ENCODE measurements around the gene NBR1.
A peak's percentile ranks its signal among the peaks of the same experiment; 100 is the strongest.

The NBR1 gene

GRCh38 chr17:43169561-43170139 lies 1.4 kb upstream of the NBR1 start:
- H3K36me3 ChIP-seq (ENCODE audit: control insufficient read depth, low read length), result peaks cover 10% of the 10 kb centered on the region
- peak overlapping the region; percentile 98 for H3K4me2 ChIP-seq (ENCODE audit: low read length)
- H3K27ac ChIP-seq (ENCODE audit: low read depth, low read length), result peak overlapping the region; percentile 97
- no peak for TF ChIP-seq EZH2phosphoT487 (IDR thresholded peaks at IDR 0.05; ENCODE audit: borderline replicate concordance, low read length)
- TF ChIP-seq CTCF (IDR thresholded peaks at IDR 0.05; ENCODE audit: low read depth, low read length, poor library complexity, severe bottlenecking), result no peak
- H3K9me2 ChIP-seq (replicated peaks; ENCODE audit: control insufficient read depth, low read length), result no peaks in the 10 kb centered on the region
- H4K20me1 ChIP-seq (ENCODE audit: control insufficient read depth, insufficient read depth, low read depth, low read length), result no peaks in the 10 kb centered on the region
- peaks cover 18% of the 10 kb centered on the region for H3F3A ChIP-seq (ENCODE audit: control insufficient read depth, insufficient read depth)
- H3K27me3 ChIP-seq (ENCODE audit: control insufficient read depth, low read length), result no peaks in the 10 kb centered on the region
- peaks cover 29% of the 10 kb centered on the region for H3K4me1 ChIP-seq (ENCODE audit: control insufficient read depth, low read length)
- no peaks in the 10 kb centered on the region for H3K9me3 ChIP-seq (ENCODE audit: control insufficient read depth, insufficient read depth, low read length)
- H3K79me2 ChIP-seq (ENCODE audit: control insufficient read depth, low read length), result peaks cover 41% of the 10 kb centered on the region
- peak overlapping the region; percentile 87 for H3K4me3 ChIP-seq (ENCODE audit: low read length)

GRCh38 chr17:43170140-43170765 lies 761 bp upstream of the NBR1 start:
- Histone ChIP-seq H3K4me1 (ENCODE audit: control insufficient read depth, low read length) (peaks cover 29% of the 10 kb centered on the region), H3K4me2 (ENCODE audit: low read length) (peak overlapping the region; percentile 98), H3K9me3 (ENCODE audit: control insufficient read depth, insufficient read depth, low read length) (no peaks in the 10 kb centered on the region), H4K20me1 (ENCODE audit: control insufficient read depth, insufficient read depth, low read depth, low read length) (no peaks in the 10 kb centered on the region), H3K9me2 (replicated peaks; ENCODE audit: control insufficient read depth, low read length) (no peaks in the 10 kb centered on the region), H3K4me3 (ENCODE audit: low read length) (peak overlapping the region; percentile 87), H3K79me2 (ENCODE audit: control insufficient read depth, low read length) (peaks cover 41% of the 10 kb centered on the region), H3K36me3 (ENCODE audit: control insufficient read depth, low read length) (peaks cover 10% of the 10 kb centered on the region), H3K27ac (ENCODE audit: low read depth, low read length) (peak overlapping the region; percentile 97), H3F3A (ENCODE audit: control insufficient read depth, insufficient read depth) (peaks cover 18% of the 10 kb centered on the region), H3K27me3 (ENCODE audit: control insufficient read depth, low read length) (no peaks in the 10 kb centered on the region)
- TF ChIP-seq CTCF (IDR thresholded peaks at IDR 0.05; ENCODE audit: low read depth, low read length, poor library complexity, severe bottlenecking), result no peak
- TF ChIP-seq EZH2phosphoT487 (IDR thresholded peaks at IDR 0.05; ENCODE audit: borderline replicate concordance, low read length), result no peak

- Histone ChIP-seq H3K9me3 (ENCODE audit: control insufficient read depth, insufficient read depth, low read length) (no peaks in the 10 kb centered on the region), H3F3A (ENCODE audit: control insufficient read depth, insufficient read depth) (peaks cover 18% of the 10 kb centered on the region), H3K4me2 (ENCODE audit: low read length) (peak overlapping the region; percentile 98), H3K27me3 (ENCODE audit: control insufficient read depth, low read length) (no peaks in the 10 kb centered on the region), H4K20me1 (ENCODE audit: control insufficient read depth, insufficient read depth, low read depth, low read length) (no peaks in the 10 kb centered on the region), H3K9me2 (replicated peaks; ENCODE audit: control insufficient read depth, low read length) (no peaks in the 10 kb centered on the region), H3K4me1 (ENCODE audit: control insufficient read depth, low read length) (peaks cover 26% of the 10 kb centered on the region), H3K79me2 (ENCODE audit: control insufficient read depth, low read length) (peaks cover 41% of the 10 kb centered on the region), H3K36me3 (ENCODE audit: control insufficient read depth, low read length) (peaks cover 10% of the 10 kb centered on the region), H3K4me3 (ENCODE audit: low read length) (peak overlapping the region; percentile 87), H3K27ac (ENCODE audit: low read depth, low read length) (peak overlapping the region; percentile 97)
- peak; percentile 47 for TF ChIP-seq CTCF (IDR thresholded peaks at IDR 0.05; ENCODE audit: low read depth, low read length, poor library complexity, severe bottlenecking)
- TF ChIP-seq EZH2phosphoT487 (IDR thresholded peaks at IDR 0.05; ENCODE audit: borderline replicate concordance, low read length), result no peak
Measured at GRCh38 chr17:43171586-43172487, 823 bp downstream of the NBR1 start.
